ENCODE results near the gene TCEAL4. TPM values are rescaled to one million over a fixed set of nuclear protein-coding genes. Genes with fewer than 3 reads are reported as not detected.

The TCEAL4 gene
- total RNA-seq, 1 donor from 2014 or later = 134 TPM

Other genes starting within 250 kb of the TCEAL4 start
- gene TCEAL9, start 229.0 kb upstream of the TCEAL4 start, total RNA-seq (ENCODE audit: insufficient read depth, low replicate concordance) = 104 TPM
- gene BEX3, start 209.0 kb upstream of the TCEAL4 start, total RNA-seq (ENCODE audit: insufficient read depth, low replicate concordance) = 102 TPM
- 11.3 TPM for gene RAB40A, start 66.0 kb upstream of the TCEAL4 start, total RNA-seq (ENCODE audit: insufficient read depth, low replicate concordance)
- 61.4 TPM for gene TCEAL3, start 22.4 kb downstream of the TCEAL4 start, total RNA-seq (ENCODE audit: insufficient read depth, low replicate concordance)
- gene TCEAL1, start 43.5 kb downstream of the TCEAL4 start, total RNA-seq (ENCODE audit: insufficient read depth, low replicate concordance) = 63.6 TPM
- 942 TPM for gene MORF4L2, start 101.2 kb downstream of the TCEAL4 start, total RNA-seq (ENCODE audit: insufficient read depth, low replicate concordance)
- gene TMEM31, start 125.4 kb downstream of the TCEAL4 start, total RNA-seq (ENCODE audit: insufficient read depth, low replicate concordance) = not detected
- 19.0 TPM for gene PLP1, start 191.3 kb downstream of the TCEAL4 start, total RNA-seq (ENCODE audit: insufficient read depth, low replicate concordance)
- 32.7 TPM for gene RAB9B, start 246.7 kb downstream of the TCEAL4 start, total RNA-seq (ENCODE audit: insufficient read depth, low replicate concordance)